Limb (tissue), 2 donors: ENCODE results near the gene CRYBB1.
A peak's percentile ranks its signal among the peaks of the same experiment; 100 is the strongest.
"Not testable (repeated sequence)": the region's sequence is repeated elsewhere in the genome, so short reads cannot be mapped to it uniquely, and the experiment has no call there.

Source experiments
- DNase-seq, 2 donors: peaks; one replicate each; pipeline ENCODE4 v3.0.0-alpha.2; 2016; ENCODE audit errors: extremely low spot score in 2 of 2

The CRYBB1 gene

GRCh38 chr22:26636296-26636695 is 18.5 kb upstream of the CRYBB1 start:
- no peak for DNase-seq

GRCh38 chr22:26635117-26635516 is 17.3 kb upstream of the CRYBB1 start:
- no peak for DNase-seq

GRCh38 chr22:26634189-26634588 is 16.4 kb upstream of the CRYBB1 start:
- DNase-seq = no peak

GRCh38 chr22:26632422-26633155 is 14.8 kb upstream of the CRYBB1 start:
- DNase-seq = no peak

- DNase-seq = no peak
Observed at GRCh38 chr22:26631282-26631681, 13.5 kb upstream of the CRYBB1 start.

- no peak for DNase-seq
Observed at GRCh38 chr22:26629988-26630761, 12.3 kb upstream of the CRYBB1 start.

- DNase-seq = no peak
Observed at GRCh38 chr22:26624803-26625202, 7.0 kb upstream of the CRYBB1 start.

- DNase-seq = no peak
Observed at GRCh38 chr22:26623984-26624383, 6.2 kb upstream of the CRYBB1 start.

GRCh38 chr22:26621663-26622062 is 3.8 kb upstream of the CRYBB1 start, which contains the start of gene CRYBA4:
Gene CRYBA4 (plus strand): TSS chr22:26621963. CDS start chr22:26622597, 634 bp downstream.
- no peak for DNase-seq

GRCh38 chr22:26620197-26620596 is 2.4 kb upstream of the CRYBB1 start:
- no peak for DNase-seq

- DNase-seq = peak in 1 of 2 donors; percentile 40
Observed at GRCh38 chr22:26619510-26619909, 1.7 kb upstream of the CRYBB1 start.

GRCh38 chr22:26618455-26618854 is 628 bp upstream of the CRYBB1 start:
- DNase-seq = no peak

GRCh38 chr22:26616650-26617049 is 1.2 kb downstream of the CRYBB1 start:
- no peak for DNase-seq

GRCh38 chr22:26615830-26616435 is 1.9 kb downstream of the CRYBB1 start:
- DNase-seq = no peak

GRCh38 chr22:26615149-26615548 is 2.7 kb downstream of the CRYBB1 start:
- DNase-seq = no peak

- no peak for DNase-seq
Observed at GRCh38 chr22:26614322-26614721, 3.5 kb downstream of the CRYBB1 start.

- DNase-seq = not testable (repeated sequence)
Observed at GRCh38 chr22:26613753-26614152, 4.1 kb downstream of the CRYBB1 start.

GRCh38 chr22:26612652-26613051 is 5.2 kb downstream of the CRYBB1 start:
- no peak for DNase-seq

GRCh38 chr22:26610996-26611395 is 6.8 kb downstream of the CRYBB1 start:
- DNase-seq = no peak

- peak; percentile 8 to 46 for DNase-seq
Observed at GRCh38 chr22:26610072-26610958, 7.5 kb downstream of the CRYBB1 start.

- no peak for DNase-seq
Observed at GRCh38 chr22:26609287-26609686, 8.5 kb downstream of the CRYBB1 start.
